Pancreas (tissue), 10 donors: ENCODE results near the gene CFAP54. TPM values are rescaled to one million over a fixed set of nuclear protein-coding genes. Genes with fewer than 3 reads are reported as not detected.

Experiments
- ATAC-seq, 4 donors: fragments of 200-7000 bp; cut with Tn5 transposase; one replicate each; pipeline versions ENCODE4 v1.8.0 to v1.9.1; 2020; ENCODE audit warnings: mild to moderate bottlenecking in 4 of 4, moderate library complexity in 4 of 4
- DNase-seq, 6 donors: peaks; one replicate each; pipeline ENCODE4 v3.0.0-alpha.2; 2020
- FAIRE-seq: peaks from 2 replicates; lab custom pipeline; 2012; peaks lifted over from hg19 to GRCh38; lab: Jason Lieb, UNC
- H3K27ac ChIP-seq, 4 donors: fragments of 200-600 bp; sonication (generic); 1 replicate in 3 of 4; 2 replicates in 1 of 4; pipeline versions ENCODE4 v1.5.0 to v1.8.0; 2020
- H3K27me3 ChIP-seq, 4 donors: fragments of 200-600 bp; one replicate each; pipeline ENCODE4 v1.8.0; 2021
- H3K36me3 ChIP-seq, 3 donors: fragments of 200-600 bp; sonication (generic) in 1 of 3; one replicate each; pipeline versions ENCODE4 v1.5.0 to v1.8.0; 2020 to 2021
- H3K4me1 ChIP-seq, 3 donors: fragments of 200-600 bp; one replicate each; pipeline ENCODE4 v1.8.0; 2021
- H3K4me3 ChIP-seq, 4 donors: fragments of 200-600 bp; sonication (generic) in 2 of 4; one replicate each; pipeline versions ENCODE4 v1.5.0 to v1.8.0; 2020 to 2021
- H3K9me3 ChIP-seq, 4 donors: fragments of 200-600 bp; one replicate each; pipeline ENCODE4 v1.8.0; 2021
- WGBS, 2 donors: extraction: QIAGEN DNeasy Blood & Tissue Kit; methylation state at CpG; one replicate each; pipeline ENCODE4 v1.1.7; 2013; 5-methylcytosine and 5-hydroxymethylcytosine counted together
- intact Hi-C, 3 donors: fragments of 100-400 bp; cut with DNase I; formaldehyde crosslinking; loops; one replicate each; pipeline versions ENCODE4 v1.11.1 to v1.14.2; 2022
- polyA plus RNA-seq, 2 donors: library from polyadenylated mRNA; stranded (reverse); fragments of 200-250 nt; gene quantifications; one replicate each; pipeline ENCODE4 v1.2.3, GENCODE V29; 2013
- total RNA-seq, 6 donors: library from RNA; stranded (reverse); fragmentation: NEBNext Ultra II Directional in 4 of 6; extraction: Animal tissue kit (Norgen Biotek cat#: 25700) in 4 of 6; gene quantifications; one replicate each; pipeline versions ENCODE4 v1.2.1 to v1.2.4, GENCODE V29; 2021 to 2023
- TF ChIP-seq, protein P1 (sequence below), 4 donors: fragments of 200-600 bp; sonication (generic) in 3 of 4; IDR thresholded peaks; one replicate each; pipeline versions ENCODE4 v1.5.0 to v1.8.0; 2021; ENCODE audit warnings: antibody characterized with exemption in 4 of 4
- donor health status: healthy with polysubstance abuse.
- donor health status: DM: no; HTN: no; CAD: no; lungs with moderate emphysema.
- donor health status: DM: no; HTN: no; CAD: no.
- donor health status: control.
- donor health status: control.
- donor health status: Bipolar disorder and iron deficiency.
- donor health status: DM: yes; HTN: yes; CAD: no.
- donor health status: DM: no; HTN: no; CAD: no.
- donor health status: DM: no; HTN: no; CAD: no.
- donor health status: DM: yes; HTN: yes; CAD: no.

CFAP54 gene
- total and polyA plus RNA-seq, 8 donors: 0.02 to 0.21 (median 0.11) TPM

DNA sequence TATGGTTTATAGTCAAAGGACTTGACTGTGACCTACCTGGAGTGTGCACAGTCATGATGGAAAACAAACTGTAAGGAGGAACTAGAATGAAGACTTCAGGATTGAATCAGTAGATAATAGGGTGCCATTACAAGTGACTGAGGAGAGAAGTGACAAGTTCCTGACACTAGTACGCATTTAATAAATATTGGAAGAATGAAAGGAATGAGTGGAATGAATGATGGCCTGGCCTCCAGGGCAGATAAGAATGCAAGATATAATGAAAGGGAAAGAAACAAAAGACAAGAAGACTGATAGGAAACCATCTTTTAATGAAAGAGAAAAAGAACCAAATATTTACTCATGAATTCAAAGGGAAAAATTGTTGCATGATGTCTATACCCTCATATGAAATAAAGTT, 372.9 kb downstream of the CFAP54 start:
- TF ChIP-seq, protein P1, sequence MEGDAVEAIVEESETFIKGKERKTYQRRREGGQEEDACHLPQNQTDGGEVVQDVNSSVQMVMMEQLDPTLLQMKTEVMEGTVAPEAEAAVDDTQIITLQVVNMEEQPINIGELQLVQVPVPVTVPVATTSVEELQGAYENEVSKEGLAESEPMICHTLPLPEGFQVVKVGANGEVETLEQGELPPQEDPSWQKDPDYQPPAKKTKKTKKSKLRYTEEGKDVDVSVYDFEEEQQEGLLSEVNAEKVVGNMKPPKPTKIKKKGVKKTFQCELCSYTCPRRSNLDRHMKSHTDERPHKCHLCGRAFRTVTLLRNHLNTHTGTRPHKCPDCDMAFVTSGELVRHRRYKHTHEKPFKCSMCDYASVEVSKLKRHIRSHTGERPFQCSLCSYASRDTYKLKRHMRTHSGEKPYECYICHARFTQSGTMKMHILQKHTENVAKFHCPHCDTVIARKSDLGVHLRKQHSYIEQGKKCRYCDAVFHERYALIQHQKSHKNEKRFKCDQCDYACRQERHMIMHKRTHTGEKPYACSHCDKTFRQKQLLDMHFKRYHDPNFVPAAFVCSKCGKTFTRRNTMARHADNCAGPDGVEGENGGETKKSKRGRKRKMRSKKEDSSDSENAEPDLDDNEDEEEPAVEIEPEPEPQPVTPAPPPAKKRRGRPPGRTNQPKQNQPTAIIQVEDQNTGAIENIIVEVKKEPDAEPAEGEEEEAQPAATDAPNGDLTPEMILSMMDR (IDR thresholded peaks at IDR 0.05): no peak
- H3K9me3 ChIP-seq: no peaks in the 10 kb centered on the region
- FAIRE-seq: no peak
- no peaks in the 10 kb centered on the region for H3K36me3 ChIP-seq
- H3K4me1 ChIP-seq: no peaks in the 10 kb centered on the region
- DNase-seq: no peak
- intact Hi-C loops: no loop called here
- no peak for ATAC-seq
- no peak overlapping the region for H3K27ac ChIP-seq
- H3K27me3 ChIP-seq: no peaks in the 10 kb centered on the region
- 44 to 63% methylated on average over 1 of the region's 1 CpG for WGBS, 2 donors
- no peak overlapping the region for H3K4me3 ChIP-seq

DNA sequence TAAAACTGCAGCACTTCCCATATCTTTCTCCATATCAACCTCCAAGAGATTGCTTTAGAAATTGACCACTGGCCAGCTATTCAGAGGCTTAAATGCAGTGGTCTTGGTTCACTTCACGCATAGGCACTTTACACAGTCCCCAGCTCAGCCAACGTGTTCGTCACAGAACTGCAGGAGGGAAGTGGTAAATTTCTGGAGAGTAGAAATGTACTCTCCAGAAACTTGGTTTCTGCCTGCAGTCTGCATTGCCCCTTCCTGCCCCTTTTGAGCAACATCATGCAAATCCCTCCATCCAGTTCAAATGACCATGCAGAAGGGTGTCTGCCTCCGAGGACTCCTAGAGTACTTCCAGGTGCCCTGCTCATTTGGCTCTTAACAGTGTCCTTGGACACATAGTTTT, 375.0 kb downstream of the CFAP54 start:
- TF ChIP-seq, protein P1 (IDR thresholded peaks at IDR 0.05): no peak
- H3K27ac ChIP-seq: no peak overlapping the region
- WGBS, 2 donors: 52 to 56% methylated on average over 4 of the region's 4 CpGs
- no peaks in the 10 kb centered on the region for H3K4me1 ChIP-seq
- no peaks in the 10 kb centered on the region for H3K9me3 ChIP-seq
- FAIRE-seq (no peak), DNase-seq (no peak), ATAC-seq (no peak)
- no peak overlapping the region for H3K4me3 ChIP-seq
- intact Hi-C loops: no loop called here
- H3K36me3 ChIP-seq: no peaks in the 10 kb centered on the region
- H3K27me3 ChIP-seq: no peaks in the 10 kb centered on the region

DNA sequence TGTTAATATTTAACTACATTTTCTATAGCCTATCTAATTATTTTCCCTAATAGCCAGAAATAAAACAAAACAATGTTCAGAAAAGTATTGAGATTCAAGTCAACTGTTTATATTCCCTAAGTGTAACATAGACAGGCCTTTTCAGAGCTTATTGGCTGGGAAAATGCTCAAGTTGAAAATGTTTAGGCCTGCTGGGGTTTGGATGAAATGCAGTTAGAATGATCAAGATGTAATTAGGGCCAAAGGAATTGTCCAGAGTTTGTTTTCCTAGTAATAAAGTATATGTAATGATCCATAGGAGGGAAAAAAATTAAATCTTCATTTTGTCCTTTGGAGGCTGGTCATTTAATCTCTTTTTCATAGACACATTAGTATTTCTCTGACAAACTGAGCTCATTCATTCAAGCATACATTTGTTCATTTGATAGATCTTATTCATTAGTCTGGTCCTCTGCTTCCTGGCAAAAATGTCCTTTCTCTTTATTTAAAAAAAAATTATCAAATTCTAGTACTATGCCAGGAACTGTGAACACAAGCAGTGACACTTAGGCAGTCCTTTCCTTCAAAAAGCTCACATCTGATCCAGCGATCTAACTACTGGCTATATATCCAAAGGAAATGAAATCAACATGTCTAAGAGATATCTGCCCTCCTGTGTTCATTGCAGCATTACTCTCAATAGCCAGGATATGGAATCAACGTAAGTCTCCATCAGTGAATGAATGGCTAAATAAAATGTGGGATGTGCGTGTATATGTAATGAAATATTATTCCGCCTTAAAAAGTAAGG, 377.6 kb downstream of the CFAP54 start:
- Histone ChIP-seq H3K4me1 (no peaks in the 10 kb centered on the region), H3K27me3 (no peaks in the 10 kb centered on the region), H3K4me3 (no peak overlapping the region), H3K9me3 (no peaks in the 10 kb centered on the region), H3K36me3 (no peaks in the 10 kb centered on the region), H3K27ac (no peak overlapping the region)
- WGBS, 2 donors: 78 to 84% methylated on average over 4 of the region's 4 CpGs
- TF ChIP-seq, protein P1 (IDR thresholded peaks at IDR 0.05): no peak
- ATAC-seq (no peak), FAIRE-seq (no peak), DNase-seq (no peak)
- intact Hi-C loops: no loop called here

DNA sequence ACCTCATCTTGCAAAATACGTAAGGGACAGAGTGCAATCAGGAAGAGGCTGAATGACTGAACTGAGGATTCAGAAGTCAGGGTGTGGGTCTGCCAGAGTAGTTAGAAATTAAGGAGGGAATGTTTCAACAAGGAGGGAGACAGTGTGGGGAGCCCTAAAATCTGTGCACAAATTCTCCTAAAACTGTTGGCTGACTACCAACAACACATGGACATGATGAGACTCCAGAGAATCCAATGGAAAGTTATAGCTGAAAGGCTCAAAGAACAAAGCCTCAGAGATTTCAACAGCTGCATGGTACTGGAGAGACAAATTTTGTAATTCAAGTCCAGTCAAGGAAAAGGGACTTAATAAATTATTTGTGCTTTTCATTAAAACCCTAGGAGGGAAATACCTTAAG, 381.6 kb downstream of the CFAP54 start:
- Histone ChIP-seq H3K36me3 (no peaks in the 10 kb centered on the region), H3K27me3 (no peaks in the 10 kb centered on the region), H3K4me1 (no peaks in the 10 kb centered on the region), H3K27ac (no peak overlapping the region), H3K9me3 (no peaks in the 10 kb centered on the region), H3K4me3 (no peak overlapping the region)
- ATAC-seq (no peak), FAIRE-seq (no peak), DNase-seq (no peak)
- 70 to 81% methylated on average over 1 of the region's 1 CpG for WGBS, 2 donors
- intact Hi-C loops: no loop called here
- TF ChIP-seq, protein P1 (IDR thresholded peaks at IDR 0.05): no peak

DNA sequence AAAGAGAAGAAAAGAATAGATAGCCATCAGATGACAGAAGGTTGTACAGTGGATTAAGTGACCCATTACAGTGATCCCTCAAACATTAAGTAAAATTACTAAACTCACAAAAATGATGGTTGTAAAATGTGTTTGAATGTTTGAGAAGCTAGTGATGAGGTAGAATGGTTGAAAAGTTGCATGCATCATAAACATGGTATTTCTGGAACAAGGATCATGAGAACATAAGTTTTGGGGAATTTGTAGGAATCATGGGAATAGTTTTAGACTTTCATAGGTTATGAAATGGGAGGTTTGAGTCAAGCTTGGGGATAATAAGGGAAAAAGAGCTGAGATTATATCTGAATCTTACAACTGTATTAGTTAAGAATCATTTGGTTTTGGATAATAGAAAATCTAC, 383.6 kb downstream of the CFAP54 start:
- Histone ChIP-seq H3K36me3 (no peaks in the 10 kb centered on the region), H3K27ac (no peak overlapping the region), H3K9me3 (no peaks in the 10 kb centered on the region), H3K4me1 (no peaks in the 10 kb centered on the region), H3K4me3 (no peak overlapping the region), H3K27me3 (no peaks in the 10 kb centered on the region)
- DNase-seq (no peak), FAIRE-seq (no peak), ATAC-seq (no peak)
- intact Hi-C loops: no loop called here
- TF ChIP-seq, protein P1 (IDR thresholded peaks at IDR 0.05): no peak
